H1 (cell line): Measurements from ENCODE around the gene STARD13. TPM values are rescaled to one million over a fixed set of nuclear protein-coding genes. Genes with fewer than 3 reads are reported as not detected.

Experiments
- CTCF ChIA-PET: fragments of 300-600 bp; sonication (Branson Sonifier 250); formaldehyde crosslinking; loops from one replicate; lab custom pipeline; 2021; ENCODE audit not compliant: partially characterized antibody; lab: Charles Lee
- POLR2A ChIA-PET: fragments of 300-600 bp; sonication (Branson Sonifier 250); formaldehyde crosslinking; loops from one replicate; lab custom pipeline; 2021; ENCODE audit warnings: inconsistent platforms; ENCODE audit not compliant: partially characterized antibody; lab: Charles Lee
- DNase-seq, 2 experiments: peaks; one replicate each; pipeline versions ENCODE4 v3.0.0 to v3.0.0-alpha.2; 2010 to 2022; ENCODE audit warnings: low spot score in 2 of 2, low read depth in 1 of 2, mixed read lengths in 1 of 2
- FAIRE-seq: peaks from 2 replicates; lab custom pipeline; 2011; peaks lifted over from hg19 to GRCh38; lab: Jason Lieb, UNC
- H2AFZ ChIP-seq: 2 replicates; pipeline ENCODE4 v1.8.1; 2012; ENCODE audit warnings: low read length, inconsistent platforms
- H2AK5ac ChIP-seq: 2 replicates; pipeline ENCODE4 v1.6.1; 2013; ENCODE audit warnings: low read depth, low read length
- H2BK120ac ChIP-seq: replicated peaks from 2 replicates; pipeline ENCODE3; 2013; ENCODE audit warnings: low read depth, low read length, inconsistent platforms
- H2BK12ac ChIP-seq: 2 replicates; pipeline ENCODE4 v1.6.1; 2013; ENCODE audit warnings: low read depth, low read length
- H2BK15ac ChIP-seq: 2 replicates; pipeline ENCODE4 v1.6.1; 2013; ENCODE audit warnings: low read length
- H2BK20ac ChIP-seq: 2 replicates; pipeline ENCODE4 v1.6.1; 2013; ENCODE audit warnings: low read length
- H2BK5ac ChIP-seq: 2 replicates; pipeline ENCODE4 v1.6.1; 2013; ENCODE audit warnings: low read depth, low read length
- H3K14ac ChIP-seq: 2 replicates; pipeline ENCODE4 v1.6.1; 2013; ENCODE audit warnings: inconsistent platforms; ENCODE audit not compliant: insufficient read length
- H3K18ac ChIP-seq: 2 replicates; pipeline ENCODE4 v1.6.1; 2013; ENCODE audit warnings: low read length; ENCODE audit errors: extremely low read depth
- H3K23ac ChIP-seq: 2 replicates; pipeline ENCODE4 v1.6.1; 2013; ENCODE audit warnings: inconsistent platforms; ENCODE audit not compliant: insufficient read length
- H3K23me2 ChIP-seq: 2 replicates; pipeline ENCODE4 v1.6.1; 2013; ENCODE audit warnings: low read depth, low read length
- H3K27ac ChIP-seq: 2 replicates; pipeline ENCODE4 v1.6.1; 2011; ENCODE audit warnings: low read depth, low read length, inconsistent platforms
- H3K27me3 ChIP-seq, 4 experiments: replicated peaks in 1 of 4; 1 replicate in 1 of 4; 2 replicates in 3 of 4; pipeline versions ENCODE4 v1.6.1 to v1.8.1; 2011 to 2013; ENCODE audit warnings: low read length in 3 of 4, mild to moderate bottlenecking in 3 of 4, inconsistent platforms in 2 of 4, mixed read lengths in 2 of 4, moderate library complexity in 1 of 4; ENCODE audit not compliant: control insufficient read depth in 3 of 4, insufficient read depth in 3 of 4; ENCODE audit errors: extremely low read depth in 1 of 4
- H3K36me3 ChIP-seq, 4 experiments: 2 replicates each; pipeline versions ENCODE4 v1.6.1 to v1.8.1; 2011 to 2013; ENCODE audit warnings: mild to moderate bottlenecking in 4 of 4, low read length in 3 of 4, moderate library complexity in 2 of 4, control low read depth in 1 of 4, inconsistent platforms in 1 of 4; ENCODE audit not compliant: insufficient read depth in 4 of 4, control insufficient read depth in 2 of 4
- H3K4ac ChIP-seq: replicated peaks from 2 replicates; pipeline ENCODE3; 2013; ENCODE audit warnings: low read length, low read depth, mixed read lengths, inconsistent platforms; ENCODE audit not compliant: insufficient read length
- H3K4me1 ChIP-seq, 4 experiments: replicated peaks in 1 of 4; 1 replicate in 1 of 4; 2 replicates in 3 of 4; pipeline versions ENCODE4 v1.6.1 to v1.8.1; 2011 to 2013; ENCODE audit warnings: low read length in 3 of 4, inconsistent platforms in 2 of 4, mixed read lengths in 1 of 4; ENCODE audit not compliant: insufficient read depth in 4 of 4, control insufficient read depth in 3 of 4
- H3K4me2 ChIP-seq, 2 experiments: 2 replicates each; pipeline versions ENCODE4 v1.6.1 to v1.8.1; 2011 to 2013; ENCODE audit warnings: low read depth in 2 of 2, low read length in 2 of 2, control low read depth in 1 of 2, inconsistent platforms in 1 of 2, mild to moderate bottlenecking in 1 of 2; ENCODE audit not compliant: insufficient read depth in 1 of 2
- H3K4me3 ChIP-seq, 4 experiments: fragments of 200-600, 300-600 bp in 1 of 4; sonication (generic), shearing (Covaris generic), sonication (Bioruptor Twin) in 1 of 4; 2 replicates each; pipeline versions ENCODE4 v1.5.1 to v1.8.1; 2011 to 2016; ENCODE audit warnings: low read length in 4 of 4, low read depth in 3 of 4, control low read depth in 2 of 4, inconsistent platforms in 2 of 4, mild to moderate bottlenecking in 2 of 4, mixed read lengths in 1 of 4, moderate library complexity in 1 of 4; ENCODE audit not compliant: insufficient read depth in 2 of 4; ENCODE audit errors: extremely low read depth in 1 of 4
- H3K56ac ChIP-seq: replicated peaks from 2 replicates; pipeline ENCODE3; 2013; ENCODE audit warnings: low read depth, mild to moderate bottlenecking, mixed read lengths, low read length, inconsistent platforms; ENCODE audit not compliant: insufficient read length
- H3K79me1 ChIP-seq: 2 replicates; pipeline ENCODE4 v1.6.1; 2013; ENCODE audit warnings: low read depth, low read length, control low read depth
- H3K79me2 ChIP-seq, 2 experiments: 2 replicates each; pipeline versions ENCODE4 v1.6.1 to v1.8.1; 2012 to 2013; ENCODE audit warnings: low read length in 2 of 2, mild to moderate bottlenecking in 2 of 2, inconsistent platforms in 1 of 2; ENCODE audit not compliant: insufficient read depth in 2 of 2, control insufficient read depth in 1 of 2
- H3K9ac ChIP-seq, 4 experiments: replicated peaks in 1 of 4; 1 replicate in 1 of 4; 2 replicates in 3 of 4; pipeline versions ENCODE4 v1.6.1 to v1.8.1; 2011 to 2013; ENCODE audit warnings: low read depth in 3 of 4, low read length in 3 of 4, control low read depth in 2 of 4, mild to moderate bottlenecking in 2 of 4, moderate library complexity in 2 of 4, inconsistent platforms in 1 of 4; ENCODE audit errors: extremely low read depth in 1 of 4
- H3K9me3 ChIP-seq, 2 experiments: 2 replicates each; pipeline versions ENCODE4 v1.6.1 to v1.8.1; 2012 to 2013; ENCODE audit warnings: mild to moderate bottlenecking in 2 of 2, moderate library complexity in 2 of 2, control low read depth in 1 of 2, inconsistent platforms in 1 of 2, low read depth in 1 of 2, low read length in 1 of 2, mixed read lengths in 1 of 2; ENCODE audit not compliant: insufficient read depth in 2 of 2
- H4K20me1 ChIP-seq, 2 experiments: replicated peaks in 1 of 2; 2 replicates each; pipeline versions ENCODE3 to v1.8.1; 2011 to 2013; ENCODE audit warnings: inconsistent platforms in 2 of 2, low read length in 2 of 2, mild to moderate bottlenecking in 1 of 2; ENCODE audit not compliant: insufficient read depth in 2 of 2, control insufficient read depth in 1 of 2
- H4K5ac ChIP-seq: 2 replicates; pipeline ENCODE4 v1.6.1; 2013; ENCODE audit warnings: low read length, low read depth, mixed read lengths, inconsistent platforms; ENCODE audit not compliant: insufficient read length
- H4K8ac ChIP-seq: 2 replicates; pipeline ENCODE4 v1.8.0; 2013; ENCODE audit warnings: mild to moderate bottlenecking, moderate library complexity, low read length, inconsistent platforms; ENCODE audit not compliant: insufficient read depth; ENCODE audit errors: extremely low read depth
- H4K91ac ChIP-seq: replicated peaks from 2 replicates; pipeline ENCODE3; 2013; ENCODE audit warnings: low read length, mixed read lengths, inconsistent platforms; ENCODE audit not compliant: insufficient read length
- ASH2L ChIP-seq: fragments of 200-600, 300-600 bp; sonication (generic); IDR thresholded peaks from one replicate; pipeline ENCODE4 v1.7.1; 2017; ENCODE audit warnings: low read length
- BRCA1 ChIP-seq: IDR thresholded peaks from 2 replicates; pipeline ENCODE4 v1.6.1; 2012; ENCODE audit warnings: low read depth, low read length, improper control_type of control experiment
- CHD1 ChIP-seq: IDR thresholded peaks from 2 replicates; pipeline ENCODE4 v1.6.1; 2012; ENCODE audit warnings: low read depth, low read length, improper control_type of control experiment
- CHD2 ChIP-seq: IDR thresholded peaks from 2 replicates; pipeline ENCODE4 v1.6.1; 2012; ENCODE audit warnings: low read length, improper control_type of control experiment
- GTF2F1 ChIP-seq: IDR thresholded peaks from 2 replicates; pipeline ENCODE4 v1.6.1; 2012; ENCODE audit warnings: low read depth, low read length, improper control_type of control experiment, borderline replicate concordance
- KDM4A ChIP-seq: IDR thresholded peaks from one replicate; pipeline ENCODE4 v1.7.1; 2012; ENCODE audit warnings: low read depth, mild to moderate bottlenecking, moderate library complexity, low read length, inconsistent platforms; ENCODE audit not compliant: severe bottlenecking
- MAX ChIP-seq: IDR thresholded peaks from 2 replicates; pipeline ENCODE4 v1.6.1; 2012; ENCODE audit warnings: inconsistent platforms
- PHF8 ChIP-seq: fragments of 200-600 bp; sonication (generic); conservative IDR thresholded peaks from 2 replicates; pipeline ENCODE4 v1.7.1; 2012; ENCODE audit warnings: low read depth, mild to moderate bottlenecking, inconsistent platforms, low read length, moderate library complexity
- POU5F1 ChIP-seq: IDR thresholded peaks from 2 replicates; pipeline ENCODE4 v1.6.1; 2011; ENCODE audit warnings: low read depth, mild to moderate bottlenecking, low read length, moderate library complexity
- RBBP5 ChIP-seq: IDR thresholded peaks from 2 replicates; pipeline ENCODE4 v1.7.1; 2012; ENCODE audit warnings: low read depth, mild to moderate bottlenecking, inconsistent platforms, low read length, moderate library complexity, borderline replicate concordance
- SIRT6 ChIP-seq: IDR thresholded peaks from one replicate; pipeline ENCODE4 v1.7.1; 2012; ENCODE audit warnings: low read length, inconsistent platforms
- SIX5 ChIP-seq: IDR thresholded peaks from 2 replicates; pipeline ENCODE4 v1.6.1; 2011; ENCODE audit warnings: mild to moderate bottlenecking, low read depth, low read length
- SP4 ChIP-seq: IDR thresholded peaks from 2 replicates; pipeline ENCODE4 v1.6.1; 2012; ENCODE audit warnings: low read length, inconsistent platforms
- SRF ChIP-seq: IDR thresholded peaks from 2 replicates; pipeline ENCODE4 v1.6.1; 2011; ENCODE audit warnings: mild to moderate bottlenecking, low read depth, low read length, moderate library complexity
- TAF7 ChIP-seq: optimal IDR thresholded peaks from 2 replicates; pipeline ENCODE3; 2011; ENCODE audit warnings: low read depth, mild to moderate bottlenecking, inconsistent platforms, low read length, moderate library complexity, borderline replicate concordance
- YY1 ChIP-seq: IDR thresholded peaks from 2 replicates; pipeline ENCODE4 v1.6.1; 2011; ENCODE audit warnings: low read depth, mild to moderate bottlenecking, low read length
- WGBS, 2 experiments: shearing (Covaris generic) in 1 of 2; methylation state at CpG; one replicate each; pipeline versions ENCODE4 v1.1.6 to v1.1.7; 2013 to 2015; ENCODE audit warnings: low lambda C conversion rate in 2 of 2, mixed read lengths in 2 of 2, inconsistent platforms in 1 of 2, low coverage in 1 of 2, missing lambda C conversion rate in 1 of 2; ENCODE audit not compliant: insufficient replicate concordance in 2 of 2, insufficient coverage in 1 of 2, insufficient read length in 1 of 2; ENCODE audit errors: extremely low coverage in 1 of 2, missing lambda C conversion rate in 1 of 2; 5-methylcytosine and 5-hydroxymethylcytosine counted together
- polyA plus RNA-seq, 7 experiments: library from polyadenylated mRNA; depleted of rRNA in 3 of 7; stranded (reverse) in 5 of 7; unstranded in 2 of 7; fragments of >200 nt in 5 of 7; fragments of 200-250 nt in 2 of 7; gene quantifications; 1 replicate in 5 of 7; 2 replicates in 1 of 7; 4 replicates in 1 of 7; pipeline versions ENCODE4 v1.2.1 to v1.2.3, GENCODE V29; 2011 to 2013; ENCODE audit warnings: missing spikeins in 2 of 7, mixed read lengths in 2 of 7
- total RNA-seq: library from RNA; stranded (reverse); fragmentation: NEBNext Ultra II Directional; extraction: Animal tissue kit (Norgen Biotek cat#: 25700); gene quantifications from 2 replicates; pipeline ENCODE4 v1.2.1, GENCODE V29; 2021

Gene STARD13
- total and polyA plus RNA-seq, 2 of the 8 experiments (the other 6 are each of a cell fraction or from before 2014, with no cell fraction given): 0.82 to 2.9 TPM

GRCh38 chr13:33073338-33073737 lies 212.2 kb downstream of the STARD13 start:
- Histone ChIP-seq H2AFZ (no peak overlapping the region), H3K14ac (no peak overlapping the region), H4K8ac (no peak overlapping the region), H3K4me2 (no peak overlapping the region), H3K23ac (no peak overlapping the region), H3K27ac (no peak overlapping the region), H4K91ac (no peak overlapping the region), H2BK20ac (no peak overlapping the region), H2BK120ac (no peak overlapping the region), H3K79me2 (no peaks in the 10 kb centered on the region), H3K79me1 (no peaks in the 10 kb centered on the region), H2BK12ac (no peak overlapping the region), H3K27me3 (0 out of 7 replicates have a peak, but pooled peaks cover 0 to 2% (median 0%) of the 10 kb centered on the region in 4 experiments), H3K4ac (no peak overlapping the region), H4K5ac (no peak overlapping the region), H3K4me3 (no peak overlapping the region), H2AK5ac (no peak overlapping the region), H3K18ac (no peak overlapping the region), H2BK15ac (no peak overlapping the region), H3K23me2 (no peaks in the 10 kb centered on the region), H4K20me1 (no peaks in the 10 kb centered on the region), H3K36me3 (no peaks in the 10 kb centered on the region), H2BK5ac (no peak overlapping the region), H3K9me3 (no peaks in the 10 kb centered on the region), H3K9ac (no peak overlapping the region), H3K4me1 (peaks cover 0 to 3% (median 0%) of the 10 kb centered on the region in 4 experiments; a peak in 1 of 7 replicates), H3K56ac (no peak overlapping the region)
- POLR2A ChIA-PET: no interaction called here
- DNase-seq: no peak
- CTCF ChIA-PET: no interaction called here
- no peak for FAIRE-seq
- 92% methylated on average over 3 of the region's 3 CpGs; no CpG with 5 or more reads in 1 of the 2 experiments for WGBS, 2 experiments
- no peak for TF ChIP-seq CHD2
- no peak for TF ChIP-seq TAF7
- no peak for TF ChIP-seq CHD1
- no peak for TF ChIP-seq GTF2F1
- no peak for TF ChIP-seq SP4
- no peak for TF ChIP-seq ASH2L
- TF ChIP-seq SIX5: no peak
- TF ChIP-seq PHF8: no peak
- TF ChIP-seq MAX: no peak
- TF ChIP-seq SRF: no peak
- TF ChIP-seq RBBP5: no peak
- TF ChIP-seq POU5F1: no peak
- no peak for TF ChIP-seq SIRT6
- TF ChIP-seq YY1: no peak
- no peak for TF ChIP-seq BRCA1
- TF ChIP-seq KDM4A: no peak
